Measurements from ENCODE around the gene TICAM1. TPM values are rescaled to one million over a fixed set of nuclear protein-coding genes. Genes with fewer than 3 reads are reported as not detected.
A peak's percentile ranks its signal among the peaks of the same experiment; 100 is the strongest.
"Not testable (repeated sequence)": the region's sequence is repeated elsewhere in the genome, so short reads cannot be mapped to it uniquely, and the experiment has no call there.

Gene TICAM1
- total RNA-seq, 2 donors from 2014 or later, result 22.4 to 40.5 TPM

- intact Hi-C loops (cut with DNase I, micrococcal nuclease), result loop anchor here in 1 of 2 donors (2.0 kb wide), 1 partner anchor 38 kb away; no protein-coding TSS in a partner anchor
- no peak for DNase-seq
- no peak for ATAC-seq
Observed at GRCh38 chr19:4849019-4849418, 17.5 kb upstream of the TICAM1 start.

GRCh38 chr19:4847190-4847973 is 15.9 kb upstream of the TICAM1 start:
- intact Hi-C loops (cut with DNase I, micrococcal nuclease), result no loop called here
- DNase-seq (no peak), ATAC-seq (no peak)

- ATAC-seq; intact Hi-C loops (cut with DNase I, micrococcal nuclease); DNase-seq: not testable (repeated sequence)
Observed at GRCh38 chr19:4845975-4846374, 14.5 kb upstream of the TICAM1 start.

GRCh38 chr19:4844348-4845179 is 13.1 kb upstream of the TICAM1 start:
- no peak for ATAC-seq
- DNase-seq, result no peak
- intact Hi-C loops (cut with DNase I, micrococcal nuclease), result no loop called here

- intact Hi-C loops (cut with DNase I, micrococcal nuclease), result no loop called here
- DNase-seq, result no peak
- no peak for ATAC-seq
Observed at GRCh38 chr19:4843647-4843965, 12.1 kb upstream of the TICAM1 start.

GRCh38 chr19:4839192-4839591 is 7.7 kb upstream of the TICAM1 start:
- no peak for ATAC-seq
- intact Hi-C loops (cut with DNase I, micrococcal nuclease), result no loop called here
- no peak for DNase-seq

DNA sequence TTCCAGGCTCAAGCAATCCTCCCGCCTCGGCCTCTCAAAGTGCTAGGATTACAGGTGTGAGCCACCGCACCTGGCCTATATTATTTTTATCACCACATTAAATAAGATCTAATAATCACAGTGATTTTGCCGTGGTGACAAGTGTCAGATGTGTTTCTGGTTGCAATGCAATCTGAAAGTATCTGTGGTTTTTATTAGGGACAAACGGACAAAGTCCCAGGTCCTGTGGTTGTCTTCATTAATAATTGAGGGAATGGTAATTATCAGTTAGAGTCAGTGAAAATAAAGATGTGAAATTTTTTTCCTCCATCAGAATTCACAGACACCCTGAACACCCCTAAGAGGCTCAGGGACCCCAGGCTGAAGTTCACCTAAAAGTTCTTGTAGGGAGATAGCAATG is 1.3 kb upstream of the TICAM1 start:
- ATAC-seq (no peak), DNase-seq (no peak)
- intact Hi-C loops (cut with DNase I, micrococcal nuclease), result no loop called here

GRCh38 chr19:4831979-4832340 is 448 bp upstream of the TICAM1 start:
- ATAC-seq; intact Hi-C loops (cut with DNase I, micrococcal nuclease); DNase-seq: not testable (repeated sequence)

DNA sequence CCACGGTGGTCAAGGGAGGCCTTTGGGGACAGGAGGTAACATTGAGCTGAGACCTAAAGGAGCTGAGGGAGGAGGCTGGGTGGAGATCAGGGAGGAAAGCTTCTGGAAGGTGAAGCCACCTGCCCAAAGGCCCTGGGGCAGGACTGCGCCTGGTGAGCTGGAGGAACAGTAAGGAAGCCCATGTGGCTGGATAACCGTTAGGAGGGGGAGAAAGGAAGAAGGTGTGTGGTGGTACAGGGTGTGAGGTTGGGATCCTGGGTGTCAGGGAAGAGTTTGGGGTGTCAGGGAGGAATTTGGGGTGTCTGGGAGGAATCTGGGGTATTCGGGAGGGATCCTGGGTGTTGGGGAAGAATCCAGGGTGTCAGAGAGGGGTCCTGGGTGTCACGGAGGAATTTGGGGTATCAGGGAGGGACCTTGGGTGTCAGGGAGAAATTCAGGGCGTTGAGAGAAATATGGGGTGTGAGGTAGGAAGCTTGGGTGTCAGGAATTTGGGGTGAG is 695 bp downstream of the TICAM1 start:
- peak; percentile 27 for ATAC-seq
- intact Hi-C loops (cut with DNase I, micrococcal nuclease), result no loop called here
- no peak for DNase-seq

- intact Hi-C loops (cut with DNase I, micrococcal nuclease), result no loop called here
- no peak for ATAC-seq
- no peak for DNase-seq
Observed at GRCh38 chr19:4830332-4830731, 1.2 kb downstream of the TICAM1 start.

DNA sequence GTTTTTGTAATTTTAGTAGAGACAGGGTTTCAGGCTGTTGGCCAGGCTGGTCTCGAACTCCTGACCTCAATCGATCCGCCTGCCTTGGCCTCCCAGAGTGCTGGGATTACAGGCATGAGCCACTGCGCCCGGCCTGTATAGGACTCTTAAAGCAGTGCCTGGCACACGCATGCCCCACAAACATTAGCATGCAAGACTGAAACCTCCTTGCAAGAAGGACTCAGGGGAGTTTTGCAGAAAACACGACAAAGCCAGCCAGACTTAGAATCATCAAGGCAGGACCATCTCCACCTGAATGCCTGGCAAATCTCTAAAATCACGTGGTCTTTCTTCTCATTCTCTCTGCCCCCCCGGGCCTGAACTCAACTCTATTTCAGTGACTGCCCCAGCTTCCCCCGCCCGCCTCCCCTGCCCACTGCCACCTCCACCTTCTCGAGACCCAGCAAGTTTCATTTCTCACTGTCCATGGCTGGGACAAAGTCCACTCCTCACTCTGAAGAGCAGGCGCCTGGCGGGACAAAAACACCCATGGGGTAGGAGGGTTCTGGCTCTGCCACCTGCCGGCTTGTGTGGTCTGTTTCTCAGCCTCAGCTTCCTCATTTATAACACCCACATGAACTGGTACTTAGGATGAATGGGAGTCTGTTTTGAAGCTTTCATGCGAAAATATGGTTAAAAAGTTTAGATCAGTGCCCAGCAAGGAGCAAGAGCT is 2.4 kb downstream of the TICAM1 start:
- peak; percentile 61 for ATAC-seq
- peak; percentile 61 to 64 for DNase-seq
- intact Hi-C loops (cut with DNase I, micrococcal nuclease), result no loop called here

- no peak for ATAC-seq
Observed at GRCh38 chr19:4823577-4823976, 7.9 kb downstream of the TICAM1 start.

GRCh38 chr19:4822354-4822753 is 9.2 kb downstream of the TICAM1 start:
- DNase-seq; intact Hi-C loops (cut with DNase I, micrococcal nuclease); ATAC-seq: not testable (repeated sequence)

More at GRCh38 chr19:4823577-4823976, 7.9 kb downstream of the TICAM1 start:
- intact Hi-C loops (cut with DNase I, micrococcal nuclease), result no loop called here
- no peak for DNase-seq

GRCh38 chr19:4821265-4821664 is 10.2 kb downstream of the TICAM1 start:
- DNase-seq (no peak), ATAC-seq (no peak)
- intact Hi-C loops (cut with DNase I, micrococcal nuclease), result no loop called here

GRCh38 chr19:4817467-4818277 is 13.8 kb downstream of the TICAM1 start:
- intact Hi-C loops (cut with DNase I, micrococcal nuclease), result no loop called here
- ATAC-seq (no peak), DNase-seq (no peak)

- no peak for DNase-seq
- ATAC-seq, result no peak
- intact Hi-C loops (cut with DNase I, micrococcal nuclease), result no loop called here
Observed at GRCh38 chr19:4816950-4817278, 14.6 kb downstream of the TICAM1 start.

GRCh38 chr19:4816202-4816949 is 15.1 kb downstream of the TICAM1 start:
- intact Hi-C loops (cut with DNase I, micrococcal nuclease), result no loop called here
- DNase-seq (no peak), ATAC-seq (no peak)

Measured in left colon (tissue), 2 donors.